Chondrocyte (in vitro differentiated cells): Measurements from ENCODE around the gene DDX42. TPM values are rescaled to one million over a fixed set of nuclear protein-coding genes. Genes with fewer than 3 reads are reported as not detected.

Experiments
- DNase-seq: peaks from one replicate; pipeline ENCODE4 v3.0.0; 2021; ENCODE audit warnings: mixed read lengths, low spot score
- H3K27ac Mint-ChIP-seq: one replicate; pipeline ENCODE4 v1.8.0; 2021; ENCODE audit warnings: mild to moderate bottlenecking, moderate library complexity, mixed read lengths; ENCODE audit not compliant: unreplicated experiment
- H3K27me3 Mint-ChIP-seq: 2 replicates; pipeline ENCODE4 v1.8.0; 2021; ENCODE audit warnings: low read depth, mixed read lengths
- H3K36me3 Mint-ChIP-seq: 2 replicates; pipeline ENCODE4 v1.8.0; 2021; ENCODE audit warnings: low read depth, mixed read lengths
- H3K4me1 Mint-ChIP-seq: 2 replicates; pipeline ENCODE4 v1.8.0; 2021; ENCODE audit warnings: low read depth, mild to moderate bottlenecking, mixed read lengths
- H3K4me3 Mint-ChIP-seq: one replicate; pipeline ENCODE4 v1.8.0; 2021; ENCODE audit warnings: mild to moderate bottlenecking, moderate library complexity, mixed read lengths; ENCODE audit not compliant: unreplicated experiment
- H3K9me3 Mint-ChIP-seq: 2 replicates; pipeline ENCODE4 v1.8.0; 2021; ENCODE audit warnings: low read depth, mixed read lengths
- CTCF ChIP-seq: fragments of 200-600 bp; sonication (generic); IDR thresholded peaks from 2 replicates; pipeline ENCODE4 v1.5.0; 2021; ENCODE audit warnings: antibody characterized with exemption, mild to moderate bottlenecking, moderate library complexity
- total RNA-seq: library from RNA; stranded (reverse); gene quantifications from 3 replicates; pipeline ENCODE4 v1.2.1, GENCODE V29; 2021

DDX42 gene
- total RNA-seq, 1 donor from 2014 or later: 99.0 TPM

- TF ChIP-seq CTCF: no peak
- H3K27me3 Mint-ChIP-seq: no peaks in the 10 kb centered on the region
- no peak for DNase-seq
- no peaks in the 10 kb centered on the region for H3K9me3 Mint-ChIP-seq
- peak overlapping the region; percentile 38 for H3K27ac Mint-ChIP-seq
- H3K4me1 Mint-ChIP-seq: peaks cover 9% of the 10 kb centered on the region
- no peak overlapping the region for H3K4me3 Mint-ChIP-seq
- peaks cover 64% of the 10 kb centered on the region for H3K36me3 Mint-ChIP-seq
Measured at GRCh38 chr17:63819131-63819530, 45.2 kb downstream of the DDX42 start.

GRCh38 chr17:63819585-63820537 lies 45.9 kb downstream of the DDX42 start:
- Mint-ChIP-seq H3K9me3 (no peaks in the 10 kb centered on the region), H3K4me1 (peaks cover 9% of the 10 kb centered on the region), H3K27me3 (no peaks in the 10 kb centered on the region), H3K27ac (peak overlapping the region; percentile 71), H3K4me3 (no peak overlapping the region), H3K36me3 (peaks cover 61% of the 10 kb centered on the region)
- DNase-seq: no peak
- TF ChIP-seq CTCF: no peak

- Mint-ChIP-seq H3K4me3 (no peak overlapping the region), H3K4me1 (peaks cover 18% of the 10 kb centered on the region), H3K27ac (no peak overlapping the region), H3K9me3 (no peaks in the 10 kb centered on the region), H3K27me3 (no peaks in the 10 kb centered on the region), H3K36me3 (peaks cover 59% of the 10 kb centered on the region)
- no peak for TF ChIP-seq CTCF
- DNase-seq: no peak
Measured at GRCh38 chr17:63820963-63821561, 47.1 kb downstream of the DDX42 start.

- H3K4me1 Mint-ChIP-seq: peaks cover 23% of the 10 kb centered on the region
- H3K27me3 Mint-ChIP-seq: no peaks in the 10 kb centered on the region
- peak overlapping the region; percentile 22 for H3K27ac Mint-ChIP-seq
- no peak overlapping the region for H3K4me3 Mint-ChIP-seq
- no peaks in the 10 kb centered on the region for H3K9me3 Mint-ChIP-seq
- H3K36me3 Mint-ChIP-seq: peaks cover 55% of the 10 kb centered on the region
- TF ChIP-seq CTCF: no peak
- DNase-seq: no peak
Measured at GRCh38 chr17:63821804-63822203, 47.8 kb downstream of the DDX42 start.

GRCh38 chr17:63822537-63822936 lies 48.6 kb downstream of the DDX42 start:
- no peak overlapping the region for H3K27ac Mint-ChIP-seq

More at GRCh38 chr17:63822537-63822936, 48.6 kb downstream of the DDX42 start:
- Mint-ChIP-seq H3K4me3 (no peak overlapping the region), H3K27me3 (no peaks in the 10 kb centered on the region), H3K9me3 (no peaks in the 10 kb centered on the region), H3K36me3 (peaks cover 50% of the 10 kb centered on the region), H3K4me1 (peaks cover 23% of the 10 kb centered on the region)
- no peak for DNase-seq
- TF ChIP-seq CTCF: no peak
